GM19351 (cell line): ENCODE results near the gene RHOT1.
"Not testable (repeated sequence)": the region's sequence is repeated elsewhere in the genome, so short reads cannot be mapped to it uniquely, and the experiment has no call there.

Experiments
- ATAC-seq: cut with Tn5 transposase; IDR thresholded peaks from one replicate; pipeline ENCODE4 v1.9.1; 2021; ENCODE audit warnings: mild to moderate bottlenecking, moderate library complexity; ENCODE audit not compliant: unreplicated experiment

Gene RHOT1

GRCh38 chr17:32222621-32223020 lies 80.3 kb downstream of the RHOT1 start:
- ATAC-seq: no peak

GRCh38 chr17:32223703-32224102 lies 81.4 kb downstream of the RHOT1 start:
- ATAC-seq: no peak

- ATAC-seq: no peak
Observed at GRCh38 chr17:32226886-32227285, 84.6 kb downstream of the RHOT1 start.

GRCh38 chr17:32227910-32228309 lies 85.6 kb downstream of the RHOT1 start:
- no peak for ATAC-seq

GRCh38 chr17:32235588-32235987 lies 93.3 kb downstream of the RHOT1 start:
- no peak for ATAC-seq

GRCh38 chr17:32239456-32239855 lies 97.2 kb downstream of the RHOT1 start:
- no peak for ATAC-seq

- ATAC-seq: no peak
Observed at GRCh38 chr17:32240750-32241149, 98.4 kb downstream of the RHOT1 start.

GRCh38 chr17:32241640-32242039 lies 99.3 kb downstream of the RHOT1 start:
- no peak for ATAC-seq

- ATAC-seq: no peak
Observed at GRCh38 chr17:32249475-32249874, 107.2 kb downstream of the RHOT1 start.

GRCh38 chr17:32253117-32253611 lies 110.9 kb downstream of the RHOT1 start:
- ATAC-seq: peak; percentile 61

- no peak for ATAC-seq
Observed at GRCh38 chr17:32256012-32256700, 113.9 kb downstream of the RHOT1 start.

- no peak for ATAC-seq
Observed at GRCh38 chr17:32256701-32257019, 114.4 kb downstream of the RHOT1 start.

GRCh38 chr17:32258383-32259140 lies 116.3 kb downstream of the RHOT1 start:
- ATAC-seq: no peak

- no peak for ATAC-seq
Observed at GRCh38 chr17:32259586-32259985, 117.3 kb downstream of the RHOT1 start.

GRCh38 chr17:32261417-32261736 lies 119.1 kb downstream of the RHOT1 start:
- no peak for ATAC-seq

- ATAC-seq: no peak
Observed at GRCh38 chr17:32261936-32262510, 119.7 kb downstream of the RHOT1 start.

GRCh38 chr17:32263515-32263914 lies 121.2 kb downstream of the RHOT1 start:
- not testable (repeated sequence) for ATAC-seq

GRCh38 chr17:32264140-32264799 lies 122.0 kb downstream of the RHOT1 start:
- ATAC-seq: no peak

- no peak for ATAC-seq
Observed at GRCh38 chr17:32264823-32265191, 122.5 kb downstream of the RHOT1 start.

GRCh38 chr17:32265192-32265923 lies 123.1 kb downstream of the RHOT1 start, which contains the start of gene RHBDL3:
TSS of gene RHBDL3 (plus strand) at chr17:32265832. CDS start at chr17:32266190, 358 bp downstream.
- ATAC-seq: no peak

- no peak for ATAC-seq
Observed at GRCh38 chr17:32266051-32266388, 123.7 kb downstream of the RHOT1 start.
